Smooth muscle cell (in vitro differentiated cells): ENCODE results near the gene RABGAP1L. TPM values are rescaled to one million over a fixed set of nuclear protein-coding genes. Genes with fewer than 3 reads are reported as not detected.

ENCODE experiments used
- DNase-seq: peaks from one replicate; lab custom pipeline; 2025; ENCODE audit not compliant: unreplicated experiment; lab: John Stamatoyannopoulos, UW
- H2AFZ ChIP-seq: fragments of 200-600 bp; sonication (generic); 2 replicates; pipeline ENCODE4 v1.6.0; 2016; ENCODE audit warnings: antibody characterized with exemption, low read depth, mild to moderate bottlenecking
- H3F3A ChIP-seq: fragments of 200-600 bp; sonication (generic); 2 replicates; pipeline ENCODE4 v1.6.0; 2017; ENCODE audit warnings: antibody characterized with exemption, low read depth
- H3K27ac ChIP-seq: fragments of 200-600 bp; sonication (generic); 2 replicates; pipeline ENCODE4 v1.5.1; 2016; ENCODE audit warnings: low read depth, mild to moderate bottlenecking
- H3K27me3 ChIP-seq: fragments of 200-600 bp; sonication (generic); 2 replicates; pipeline ENCODE4 v1.6.1; 2016; ENCODE audit warnings: low read depth, mild to moderate bottlenecking
- H3K36me3 ChIP-seq: fragments of 200-600 bp; sonication (generic); 2 replicates; pipeline ENCODE4 v1.5.1; 2016; ENCODE audit warnings: low read depth
- H3K4me1 ChIP-seq: fragments of 200-600 bp; sonication (generic); 2 replicates; pipeline ENCODE4 v1.5.1; 2016; ENCODE audit warnings: low read depth
- H3K4me2 ChIP-seq: fragments of 200-600 bp; sonication (generic); 2 replicates; pipeline ENCODE4 v1.6.0; 2016; ENCODE audit warnings: mild to moderate bottlenecking
- H3K4me3 ChIP-seq: fragments of 200-600 bp; sonication (generic); 2 replicates; pipeline ENCODE4 v1.5.1; 2016; ENCODE audit warnings: mild to moderate bottlenecking
- H3K79me2 ChIP-seq: fragments of 200-600 bp; sonication (generic); 2 replicates; pipeline ENCODE4 v1.6.0; 2016; ENCODE audit warnings: low read depth, mild to moderate bottlenecking
- H3K9ac ChIP-seq: fragments of 200-600 bp; sonication (generic); 2 replicates; pipeline ENCODE4 v1.6.0; 2016; ENCODE audit warnings: low read depth
- H3K9me3 ChIP-seq: fragments of 200-600 bp; sonication (generic); replicated peaks from 2 replicates; pipeline ENCODE4 v1.5.1; 2016; ENCODE audit warnings: low read depth
- H4K20me1 ChIP-seq: fragments of 200-600 bp; sonication (generic); 2 replicates; pipeline ENCODE4 v1.6.0; 2016; ENCODE audit warnings: low read depth
- CTCF ChIP-seq: fragments of 200-600 bp; sonication (generic); IDR thresholded peaks from 2 replicates; pipeline ENCODE4 v1.5.1; 2017; ENCODE audit warnings: borderline replicate concordance, mild to moderate bottlenecking, antibody characterized with exemption; ENCODE audit not compliant: insufficient read depth, poor library complexity, severe bottlenecking
- WGBS: methylation state at CpG from one replicate; pipeline ENCODE4 v1.1.7; 2016; ENCODE audit warnings: low lambda C conversion rate; 5-methylcytosine and 5-hydroxymethylcytosine counted together
- polyA plus RNA-seq: library from polyadenylated mRNA; unstranded; fragments of >200 nt; fragmentation: Nextera tagmentation; extraction: Ambion mirVana; gene quantifications from 2 replicates; pipeline ENCODE4 v1.2.1, GENCODE V29; 2016
- total RNA-seq: library from RNA; depleted of rRNA; stranded (reverse); fragments of >200 nt; gene quantifications from 2 replicates; pipeline ENCODE4 v1.2.3, GENCODE V29; 2014

The RABGAP1L gene
- total and polyA plus RNA-seq, 2 experiments from 2014 or later: 4.8 to 24.7 TPM

DNA sequence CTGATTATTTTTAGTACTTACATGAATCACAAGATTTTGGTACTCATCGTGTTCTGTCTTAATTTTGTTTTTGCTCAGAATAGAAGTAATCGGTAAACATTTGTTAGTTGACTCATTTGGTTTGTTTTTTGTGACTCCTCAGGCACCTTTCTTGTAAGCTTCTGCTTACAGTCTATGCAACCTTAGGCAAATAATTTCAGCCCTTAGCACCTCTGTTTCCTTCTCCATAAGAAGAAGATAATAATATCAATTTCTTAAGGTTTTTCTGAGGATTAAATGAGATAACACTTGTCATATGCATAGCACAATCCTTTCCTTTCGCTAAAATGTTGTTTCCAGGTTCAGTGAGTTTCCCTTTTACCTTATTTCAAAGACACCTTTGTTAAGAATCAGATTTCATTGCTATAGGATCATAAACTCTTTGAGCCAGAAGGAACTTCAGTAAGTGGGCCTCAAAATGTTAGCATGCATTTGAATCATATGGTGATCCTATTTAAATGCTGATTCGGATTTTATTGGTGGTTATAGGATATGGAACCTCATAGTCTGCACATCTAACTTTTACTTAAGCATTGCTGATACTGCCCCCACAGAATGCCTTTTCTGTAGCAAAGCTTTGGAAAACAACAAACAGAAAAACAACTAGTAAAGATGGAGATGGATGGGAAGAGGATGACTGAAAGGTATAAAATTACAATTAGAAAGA is 567.7 kb downstream of the RABGAP1L start:
- H3K27ac ChIP-seq: no peak overlapping the region
- H3K27me3 ChIP-seq: no peaks in the 10 kb centered on the region
- no peak for DNase-seq
- no peaks in the 10 kb centered on the region for H3K9me3 ChIP-seq
- no peak overlapping the region for H2AFZ ChIP-seq
- H3K4me3 ChIP-seq: no peak overlapping the region
- H3K79me2 ChIP-seq: no peaks in the 10 kb centered on the region
- no peak for TF ChIP-seq CTCF
- H3K4me2 ChIP-seq: no peak overlapping the region
- no peaks in the 10 kb centered on the region for H3K36me3 ChIP-seq
- 64% methylated on average over 4 of the region's 4 CpGs for WGBS
- no peaks in the 10 kb centered on the region for H3K4me1 ChIP-seq
- H4K20me1 ChIP-seq: no peaks in the 10 kb centered on the region
- H3F3A ChIP-seq: no peaks in the 10 kb centered on the region
- H3K9ac ChIP-seq: no peak overlapping the region

- H3K36me3 ChIP-seq: no peaks in the 10 kb centered on the region
- H3K4me1 ChIP-seq: no peaks in the 10 kb centered on the region
- H3K27ac ChIP-seq: no peak overlapping the region
- H3K9me3 ChIP-seq: no peaks in the 10 kb centered on the region
- H3K4me3 ChIP-seq: no peak overlapping the region
- WGBS: 92% methylated on average over 2 of the region's 2 CpGs
- H3K4me2 ChIP-seq: no peak overlapping the region
- no peak overlapping the region for H2AFZ ChIP-seq
- no peak for TF ChIP-seq CTCF
- no peaks in the 10 kb centered on the region for H4K20me1 ChIP-seq
- no peak overlapping the region for H3K9ac ChIP-seq
- DNase-seq: no peak
- H3F3A ChIP-seq: no peaks in the 10 kb centered on the region
- no peaks in the 10 kb centered on the region for H3K79me2 ChIP-seq
- H3K27me3 ChIP-seq: no peaks in the 10 kb centered on the region
These were observed 575.0 kb downstream of the RABGAP1L start for GRCh38 chr1:174734270-174734669.

GRCh38 chr1:174736831-174737230 is 577.5 kb downstream of the RABGAP1L start:
- no peak overlapping the region for H3K4me3 ChIP-seq
- no peaks in the 10 kb centered on the region for H3F3A ChIP-seq
- no peak overlapping the region for H2AFZ ChIP-seq
- no peaks in the 10 kb centered on the region for H3K79me2 ChIP-seq
- H3K27ac ChIP-seq: no peak overlapping the region
- H3K36me3 ChIP-seq: no peaks in the 10 kb centered on the region
- TF ChIP-seq CTCF: no peak
- no peaks in the 10 kb centered on the region for H3K4me1 ChIP-seq
- DNase-seq: no peak
- no peak overlapping the region for H3K4me2 ChIP-seq
- H3K27me3 ChIP-seq: no peaks in the 10 kb centered on the region
- 96% methylated on average over 2 of the region's 2 CpGs for WGBS
- H3K9ac ChIP-seq: no peak overlapping the region
- H4K20me1 ChIP-seq: no peaks in the 10 kb centered on the region
- no peaks in the 10 kb centered on the region for H3K9me3 ChIP-seq
